Measurements from ENCODE around the gene RASL10A.

DNA sequence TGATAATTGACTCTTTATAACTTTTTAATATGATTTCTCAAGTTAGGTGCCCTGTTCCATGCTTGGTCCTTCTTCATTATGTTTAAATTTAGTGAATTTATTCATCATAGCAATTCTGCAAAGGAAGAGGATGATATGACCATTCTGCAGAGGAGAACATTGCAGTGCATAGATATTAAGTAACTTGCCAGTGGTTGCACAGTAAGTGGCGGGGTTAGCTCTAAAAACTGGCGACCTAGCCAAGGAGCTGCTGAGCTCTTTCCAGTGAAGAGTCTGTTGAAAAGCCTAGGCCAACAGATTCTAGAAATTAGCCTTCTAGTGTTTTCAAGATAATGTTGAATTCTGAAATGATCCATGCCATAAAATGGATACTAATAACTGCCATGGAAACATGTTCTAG, 42.9 kb downstream of the RASL10A start:
- TF ChIP-seq, protein P1, sequence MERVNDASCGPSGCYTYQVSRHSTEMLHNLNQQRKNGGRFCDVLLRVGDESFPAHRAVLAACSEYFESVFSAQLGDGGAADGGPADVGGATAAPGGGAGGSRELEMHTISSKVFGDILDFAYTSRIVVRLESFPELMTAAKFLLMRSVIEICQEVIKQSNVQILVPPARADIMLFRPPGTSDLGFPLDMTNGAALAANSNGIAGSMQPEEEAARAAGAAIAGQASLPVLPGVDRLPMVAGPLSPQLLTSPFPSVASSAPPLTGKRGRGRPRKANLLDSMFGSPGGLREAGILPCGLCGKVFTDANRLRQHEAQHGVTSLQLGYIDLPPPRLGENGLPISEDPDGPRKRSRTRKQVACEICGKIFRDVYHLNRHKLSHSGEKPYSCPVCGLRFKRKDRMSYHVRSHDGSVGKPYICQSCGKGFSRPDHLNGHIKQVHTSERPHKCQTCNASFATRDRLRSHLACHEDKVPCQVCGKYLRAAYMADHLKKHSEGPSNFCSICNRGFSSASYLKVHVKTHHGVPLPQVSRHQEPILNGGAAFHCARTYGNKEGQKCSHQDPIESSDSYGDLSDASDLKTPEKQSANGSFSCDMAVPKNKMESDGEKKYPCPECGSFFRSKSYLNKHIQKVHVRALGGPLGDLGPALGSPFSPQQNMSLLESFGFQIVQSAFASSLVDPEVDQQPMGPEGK (CRISPR knock-in tag; IDR thresholded peaks at IDR 0.05; ENCODE audit: borderline replicate concordance), result no peak
- TF ChIP-seq ARNTL (CRISPR knock-in tag; IDR thresholded peaks at IDR 0.05; ENCODE audit: borderline replicate concordance, low read depth) (no peak), TOX (CRISPR knock-in tag; IDR thresholded peaks at IDR 0.05; ENCODE audit: borderline replicate concordance) (no peak), ZNF8 (CRISPR knock-in tag; IDR thresholded peaks at IDR 0.05) (no peak), TSHZ2 (CRISPR knock-in tag; IDR thresholded peaks at IDR 0.05) (no peak), ZNF70 (CRISPR knock-in tag; IDR thresholded peaks at IDR 0.05) (no peak), ZC3H10 (CRISPR knock-in tag; IDR thresholded peaks at IDR 0.05) (no peak), ISL1 (CRISPR knock-in tag; IDR thresholded peaks at IDR 0.05) (no peak), ESRRG (CRISPR knock-in tag; IDR thresholded peaks at IDR 0.05) (no peak), SNAI2 (CRISPR knock-in tag; IDR thresholded peaks at IDR 0.05) (no peak), ZFP3 (CRISPR knock-in tag; IDR thresholded peaks at IDR 0.05) (no peak), GLIS3 (CRISPR knock-in tag; IDR thresholded peaks at IDR 0.05) (no peak)
- TF ChIP-seq, protein P2, sequence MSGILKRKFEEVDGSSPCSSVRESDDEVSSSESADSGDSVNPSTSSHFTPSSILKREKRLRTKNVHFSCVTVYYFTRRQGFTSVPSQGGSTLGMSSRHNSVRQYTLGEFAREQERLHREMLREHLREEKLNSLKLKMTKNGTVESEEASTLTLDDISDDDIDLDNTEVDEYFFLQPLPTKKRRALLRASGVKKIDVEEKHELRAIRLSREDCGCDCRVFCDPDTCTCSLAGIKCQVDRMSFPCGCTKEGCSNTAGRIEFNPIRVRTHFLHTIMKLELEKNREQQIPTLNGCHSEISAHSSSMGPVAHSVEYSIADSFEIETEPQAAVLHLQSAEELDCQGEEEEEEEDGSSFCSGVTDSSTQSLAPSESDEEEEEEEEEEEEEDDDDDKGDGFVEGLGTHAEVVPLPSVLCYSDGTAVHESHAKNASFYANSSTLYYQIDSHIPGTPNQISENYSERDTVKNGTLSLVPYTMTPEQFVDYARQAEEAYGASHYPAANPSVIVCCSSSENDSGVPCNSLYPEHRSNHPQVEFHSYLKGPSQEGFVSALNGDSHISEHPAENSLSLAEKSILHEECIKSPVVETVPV (CRISPR knock-in tag; IDR thresholded peaks at IDR 0.05), result no peak
